ENCODE results near the gene PXYLP1.

PXYLP1 gene

DNA sequence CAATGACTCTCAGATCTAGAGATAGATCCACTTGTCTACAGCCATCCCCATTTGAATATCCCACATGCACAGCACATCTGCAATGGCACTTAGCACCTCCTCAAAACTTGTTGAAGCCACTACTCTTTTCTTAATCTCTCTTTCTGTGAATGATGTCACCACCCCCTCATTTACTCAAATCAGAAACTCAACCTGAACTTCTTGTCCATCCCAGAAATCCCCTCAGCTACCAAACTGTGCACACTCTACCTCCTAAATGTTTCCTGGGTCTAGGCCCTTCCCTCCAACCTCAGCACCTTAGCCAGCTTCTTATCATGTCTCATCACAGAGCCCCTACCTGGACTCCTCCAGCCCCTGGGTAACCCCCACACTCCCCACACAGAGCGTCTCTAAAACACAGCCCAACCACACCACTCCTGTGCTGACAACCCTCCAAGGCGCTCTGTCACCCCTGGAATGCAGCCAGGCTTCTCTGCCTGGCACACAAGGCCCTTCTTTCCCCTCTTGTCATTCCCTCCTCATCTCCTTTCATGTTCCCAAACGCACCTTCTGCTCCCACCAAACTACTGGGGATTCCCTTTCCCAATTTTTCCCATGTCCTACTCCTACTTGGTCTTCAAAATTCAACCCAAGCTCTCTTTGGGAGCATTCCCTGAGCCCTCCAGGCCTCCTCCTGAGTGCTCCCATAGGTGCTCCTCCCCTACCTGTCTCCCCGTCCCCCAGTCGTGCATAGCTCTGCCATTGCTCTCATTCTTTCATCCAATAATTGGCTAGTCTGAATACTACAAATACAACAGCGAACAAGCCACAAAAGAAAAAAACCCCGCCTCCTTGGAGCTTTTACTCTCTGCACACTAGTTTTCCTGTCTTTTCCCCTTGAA lies 96.9 kb downstream of the PXYLP1 start:
- DNase-seq (ENCODE audit: low read depth in 3 of 3) = no peak

DNA sequence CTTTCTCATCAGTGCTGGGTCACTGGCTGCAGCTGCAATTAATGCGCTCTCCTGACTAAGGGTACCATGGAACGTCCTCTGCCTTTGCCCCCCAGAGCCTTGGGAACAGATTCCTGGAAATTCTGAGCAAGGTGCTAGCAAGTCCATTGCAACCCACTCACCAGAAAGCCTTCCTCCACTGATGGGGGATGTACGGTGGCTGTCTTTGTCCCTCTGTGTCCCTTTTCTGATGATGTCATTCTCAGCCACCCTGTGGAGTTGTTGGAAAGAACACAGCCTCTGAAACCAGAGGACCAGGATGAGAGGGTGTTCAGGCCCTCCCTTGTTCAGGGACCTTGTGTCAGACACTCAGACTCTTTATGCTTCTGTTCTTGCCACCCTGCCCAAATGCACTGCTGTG lies 98.6 kb downstream of the PXYLP1 start:
- no peak for DNase-seq (ENCODE audit: low read depth in 3 of 3)

DNA sequence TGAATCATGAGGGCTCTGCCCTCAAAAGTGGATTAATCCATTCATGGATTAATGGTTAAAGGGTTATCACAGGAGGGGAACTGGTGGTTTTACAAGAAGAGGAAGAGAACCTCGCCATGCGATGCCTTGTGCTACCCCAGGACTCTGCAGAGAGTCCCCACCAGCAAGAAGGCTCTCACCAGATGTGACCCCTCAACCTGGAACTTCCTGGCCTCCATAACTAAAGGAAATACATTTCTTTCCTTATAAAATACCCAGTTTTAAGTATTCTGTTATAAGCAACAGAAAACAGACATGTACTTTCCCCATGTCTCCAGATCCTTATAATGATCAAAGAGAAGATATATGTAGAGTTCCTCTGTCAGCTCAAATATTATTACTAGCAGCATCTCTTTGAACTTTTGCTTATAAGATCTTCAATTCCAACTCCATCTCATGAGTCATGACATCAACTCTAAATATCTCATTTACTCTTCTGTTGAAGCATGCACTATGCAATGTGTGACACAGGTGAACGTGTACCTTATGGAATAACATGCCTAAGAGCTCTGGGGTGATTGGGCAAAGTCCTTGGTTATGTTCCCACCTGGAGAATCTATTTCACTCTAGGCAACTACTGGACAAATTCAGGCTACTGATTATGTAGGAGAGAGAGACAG lies 99.2 kb downstream of the PXYLP1 start:
- DNase-seq (ENCODE audit: low read depth in 3 of 3) = no peak

DNA sequence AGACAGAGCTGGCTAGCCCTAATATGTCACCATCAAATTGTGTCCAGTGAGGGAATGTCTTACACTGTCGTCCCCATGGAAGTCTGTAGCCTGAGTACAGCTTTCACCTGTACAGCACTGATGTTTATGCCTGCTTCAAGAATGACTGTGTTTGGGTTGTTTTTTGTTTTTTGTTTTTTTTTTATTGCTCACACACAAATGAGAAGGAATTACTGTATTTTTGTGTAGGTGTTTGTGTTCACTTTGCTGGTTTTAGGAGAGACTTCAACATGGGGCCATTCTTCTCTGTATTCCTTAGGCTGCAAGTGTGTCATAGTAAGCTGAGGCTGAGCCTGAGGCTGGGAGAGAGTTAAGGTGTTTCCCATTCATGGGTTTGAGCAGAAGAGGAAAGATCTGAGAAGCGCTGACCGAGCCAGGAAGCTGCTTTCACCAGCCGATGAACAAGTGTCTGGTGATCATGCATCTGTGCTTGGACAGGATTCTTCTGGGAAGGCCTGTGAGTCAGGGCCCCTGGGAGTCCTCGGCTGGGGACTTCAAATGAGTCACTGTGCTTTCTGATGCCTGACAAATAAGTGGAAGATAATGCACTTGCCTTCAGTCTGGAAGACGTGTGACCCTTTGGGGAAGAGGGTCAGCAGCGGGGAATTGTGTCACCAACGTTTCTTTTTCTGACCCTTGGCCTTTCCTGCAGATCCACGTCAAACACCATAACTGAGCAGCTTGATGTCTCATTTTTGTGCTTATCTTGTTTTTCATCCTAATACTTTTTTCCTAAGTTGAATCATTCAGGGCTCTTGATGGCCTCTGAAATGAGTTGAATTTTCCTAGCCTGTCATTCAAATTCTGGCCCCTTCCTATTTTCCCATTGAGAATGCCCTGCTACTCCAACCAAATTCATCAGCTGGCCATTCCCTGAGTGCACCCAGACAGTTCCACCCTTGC lies 100.0 kb downstream of the PXYLP1 start:
- DNase-seq (ENCODE audit: low read depth in 3 of 3) = no peak

DNA sequence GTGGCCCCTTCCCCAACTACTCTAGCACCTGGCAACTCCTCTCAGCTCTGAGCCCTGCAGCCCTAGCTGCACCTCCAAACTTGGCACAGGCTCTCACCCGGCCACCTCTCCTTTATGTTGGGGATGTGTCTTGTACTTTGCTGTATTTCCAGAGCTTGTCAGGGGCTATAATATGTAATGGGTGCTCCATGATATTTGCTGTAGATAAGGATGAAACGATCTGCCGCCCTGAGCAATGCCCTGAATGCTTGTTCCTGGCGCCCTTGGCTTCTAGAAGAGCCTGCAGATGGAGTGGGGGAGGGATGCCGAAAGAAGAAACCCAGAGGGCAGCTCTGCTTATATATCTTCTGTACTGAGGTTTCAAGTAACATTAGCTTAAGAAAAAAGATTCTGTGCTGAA lies 100.8 kb downstream of the PXYLP1 start:
- DNase-seq (ENCODE audit: low read depth in 3 of 3) = no peak

DNA sequence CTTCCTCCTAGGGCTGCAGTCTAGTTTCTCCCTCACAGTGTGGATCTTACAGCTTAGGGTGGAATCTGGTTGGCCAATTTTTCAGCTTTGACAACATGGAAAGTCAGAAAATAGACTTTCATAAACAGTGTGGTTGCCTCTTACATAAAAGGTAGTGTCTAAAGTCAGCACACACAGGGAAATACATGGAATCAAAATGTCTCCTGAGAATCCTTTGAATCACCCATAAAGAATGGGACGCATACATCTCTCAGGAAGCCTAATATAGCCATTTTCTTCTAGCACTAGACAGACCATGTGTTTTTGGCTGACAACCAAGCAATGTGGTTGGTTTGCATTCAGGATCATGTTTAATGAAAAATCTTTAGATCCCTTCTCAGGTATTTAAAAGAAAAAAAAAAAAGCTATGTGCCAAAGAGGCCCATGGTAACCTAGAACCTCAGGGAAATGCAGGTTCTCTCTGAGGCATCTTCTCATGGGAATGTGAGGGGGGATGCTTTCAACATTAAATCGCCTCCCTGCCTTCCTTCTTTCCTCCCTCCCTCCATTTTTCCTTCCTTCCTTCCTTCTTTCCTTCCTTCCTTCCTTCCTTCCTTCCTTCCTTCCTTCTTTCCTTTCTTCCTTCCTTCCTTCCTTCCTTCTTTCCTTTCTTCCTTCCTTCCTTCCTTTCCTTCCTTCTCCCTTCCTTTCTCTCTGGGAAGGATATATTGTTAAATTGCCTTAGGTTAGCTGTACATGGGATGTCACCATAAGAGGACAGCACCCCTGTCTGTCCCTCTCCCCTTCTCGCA lies 102.4 kb downstream of the PXYLP1 start:
- no peak for DNase-seq (ENCODE audit: low read depth in 3 of 3)

DNA sequence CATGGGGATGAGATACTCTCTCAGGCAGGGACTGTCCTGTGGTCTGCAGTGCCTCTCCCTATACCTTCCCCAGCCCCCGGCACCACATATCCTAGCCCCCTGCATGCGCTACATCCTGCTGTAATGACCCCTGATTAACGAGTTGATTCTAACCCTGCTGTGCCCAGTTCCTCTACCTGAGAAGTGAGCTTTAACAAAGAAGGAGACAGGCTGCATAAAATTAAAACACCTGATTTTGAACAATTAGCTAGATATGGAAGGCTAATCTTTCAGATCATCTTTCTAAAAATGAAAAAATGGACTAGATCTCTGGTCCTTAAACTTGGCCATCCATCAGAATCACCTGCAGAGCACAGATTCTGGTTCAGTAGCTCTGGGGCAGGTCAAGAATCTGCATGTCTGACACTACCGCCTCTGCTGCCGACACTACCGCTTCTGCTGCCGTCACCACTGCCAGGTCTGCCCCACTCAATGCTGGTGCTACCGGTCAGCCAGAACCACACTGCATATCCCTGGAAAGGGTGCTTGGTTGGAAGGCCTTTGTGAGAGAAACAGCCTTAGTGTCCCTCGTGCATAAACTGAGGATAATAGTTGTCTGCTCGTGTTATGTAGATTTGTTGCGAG lies 103.1 kb downstream of the PXYLP1 start:
- DNase-seq (ENCODE audit: low read depth in 3 of 3) = no peak

DNA sequence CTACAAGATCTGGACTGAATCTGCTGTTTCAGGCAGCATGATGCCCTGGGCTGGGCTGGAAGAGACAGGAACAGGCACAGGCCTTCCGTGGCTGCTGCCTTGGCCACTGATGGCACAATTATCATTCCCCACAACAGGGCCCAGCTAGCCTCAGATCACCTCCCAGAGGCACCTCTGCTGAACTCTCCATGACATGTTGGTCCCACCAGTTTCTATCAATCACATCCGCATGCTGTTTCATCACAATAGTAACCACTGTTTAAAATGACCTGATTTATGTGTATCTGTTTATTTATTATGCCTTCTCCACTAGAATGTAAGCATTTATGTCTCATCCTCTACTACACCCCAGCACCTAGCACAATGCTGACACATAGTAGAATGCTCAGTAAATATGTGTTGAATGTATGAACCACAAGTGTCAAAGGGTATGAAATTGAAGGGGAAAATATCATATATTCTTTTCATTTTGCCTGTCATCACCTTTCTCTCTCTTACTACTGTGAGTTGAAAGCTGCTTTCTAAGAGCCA lies 104.0 kb downstream of the PXYLP1 start:
- no peak for DNase-seq (ENCODE audit: low read depth in 3 of 3)

DNA sequence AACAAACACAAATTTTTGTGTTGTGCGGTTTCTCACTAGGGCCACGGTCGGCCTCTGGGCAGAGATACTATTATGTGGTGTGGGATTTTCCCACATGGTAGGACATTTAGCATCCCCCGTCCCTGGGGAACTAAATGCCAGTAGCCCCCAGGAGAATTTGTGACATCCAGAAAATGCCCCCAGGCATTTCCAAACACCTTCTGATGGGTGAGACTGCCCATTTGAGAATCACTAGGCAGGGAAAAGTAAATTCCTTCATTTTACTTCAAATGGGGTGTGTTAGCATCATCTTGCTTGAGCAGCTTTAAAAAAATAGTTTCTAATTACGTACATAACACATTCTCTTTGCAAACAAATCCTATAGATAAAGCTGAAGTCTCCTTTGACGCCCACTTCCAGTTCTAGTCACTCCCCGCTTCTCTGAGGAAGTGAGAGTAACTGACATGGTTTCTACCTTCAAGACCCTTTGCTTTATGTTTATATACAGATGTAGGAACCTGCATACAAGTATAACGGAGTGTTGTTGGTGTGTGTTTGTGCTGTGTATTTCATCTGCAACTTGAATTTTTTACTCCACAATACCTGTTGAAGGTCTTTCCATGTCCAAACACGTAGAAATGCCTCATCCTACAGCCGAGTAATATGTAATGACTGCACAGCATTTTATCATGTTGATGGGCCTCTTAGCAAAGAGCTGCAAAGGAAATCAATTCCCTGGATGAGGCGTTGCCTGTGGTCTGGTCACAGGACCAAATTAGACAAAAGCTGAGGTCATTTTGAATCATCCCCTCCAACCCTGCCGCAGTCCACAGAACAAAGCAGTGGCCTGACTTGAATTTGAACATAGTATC lies 105.3 kb downstream of the PXYLP1 start:
- no peak for DNase-seq (ENCODE audit: low read depth in 3 of 3)

DNA sequence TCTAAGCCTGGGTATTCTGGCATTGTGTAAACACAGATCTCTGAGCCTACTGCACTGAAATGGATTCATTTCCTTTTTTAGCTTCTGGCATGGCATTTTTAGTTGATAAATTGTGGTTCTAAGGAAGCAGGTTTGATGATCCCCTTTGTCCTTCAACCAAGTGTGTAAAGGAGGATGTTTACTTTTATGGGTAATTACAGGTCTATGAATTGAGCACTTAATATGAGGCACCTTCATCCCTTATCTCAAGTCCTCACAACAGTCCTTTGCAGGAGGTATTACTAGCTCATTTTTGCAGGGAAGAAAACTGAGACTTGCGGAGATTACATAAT lies 105.9 kb downstream of the PXYLP1 start:
- no peak for DNase-seq (ENCODE audit: low read depth in 3 of 3)

DNA sequence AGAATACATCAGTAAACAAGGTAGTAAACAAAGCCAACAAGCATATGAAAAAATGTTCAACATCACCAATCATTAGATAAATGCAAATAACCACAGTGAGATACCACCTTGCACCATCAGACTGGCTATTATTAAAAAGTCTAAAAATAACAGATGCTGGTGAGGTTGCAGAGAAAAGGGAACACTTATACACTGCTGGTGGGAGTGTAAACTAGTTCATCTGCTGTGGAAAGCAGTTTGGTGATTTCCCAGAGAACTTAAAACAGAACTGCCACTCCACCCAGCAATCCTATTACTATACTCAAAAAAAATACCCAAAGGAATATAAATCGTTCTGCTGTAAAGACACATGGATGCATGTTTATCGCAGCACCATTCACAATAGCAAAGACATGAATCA lies 106.4 kb downstream of the PXYLP1 start:
- no peak for DNase-seq (ENCODE audit: low read depth in 3 of 3)

DNA sequence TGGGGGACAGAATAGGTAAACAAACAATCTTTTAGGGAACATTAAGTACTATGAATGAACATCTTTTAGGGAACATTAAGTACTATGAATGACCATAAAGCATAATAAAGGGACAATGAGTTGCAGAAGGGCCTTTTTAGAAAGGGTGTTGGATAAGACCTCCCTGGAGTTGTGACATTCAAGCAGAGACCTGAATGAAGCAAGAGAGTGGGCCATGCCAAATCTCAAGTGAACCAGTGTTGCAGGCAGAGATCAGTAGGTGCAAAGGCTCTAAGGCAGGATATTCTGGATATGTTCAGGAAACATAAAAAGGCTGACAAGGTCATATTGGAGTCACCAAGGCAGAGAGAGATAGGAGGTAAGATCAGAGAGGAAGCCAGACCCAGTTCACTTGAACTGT lies 107.3 kb downstream of the PXYLP1 start:
- DNase-seq (ENCODE audit: low read depth in 3 of 3) = no peak

DNA sequence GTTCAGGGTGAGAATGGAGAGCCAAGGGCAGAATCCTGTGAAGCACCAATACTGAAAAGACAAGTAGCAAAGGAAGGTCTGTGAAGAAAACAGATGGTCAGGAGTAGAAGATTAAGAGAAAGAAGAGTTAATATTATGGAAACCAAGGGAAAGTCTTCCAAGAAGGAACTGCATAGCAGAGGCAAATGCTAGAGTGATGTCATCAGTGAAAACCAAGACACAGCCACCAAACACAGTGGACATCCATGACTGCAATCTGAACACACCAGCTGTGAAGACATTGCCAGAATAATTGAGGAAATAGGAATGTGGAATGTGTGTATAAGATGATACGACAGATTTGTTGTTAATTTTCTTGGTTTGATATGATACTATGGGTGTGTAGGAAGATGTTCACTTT lies 109.9 kb downstream of the PXYLP1 start:
- no peak for DNase-seq (ENCODE audit: low read depth in 3 of 3)

DNA sequence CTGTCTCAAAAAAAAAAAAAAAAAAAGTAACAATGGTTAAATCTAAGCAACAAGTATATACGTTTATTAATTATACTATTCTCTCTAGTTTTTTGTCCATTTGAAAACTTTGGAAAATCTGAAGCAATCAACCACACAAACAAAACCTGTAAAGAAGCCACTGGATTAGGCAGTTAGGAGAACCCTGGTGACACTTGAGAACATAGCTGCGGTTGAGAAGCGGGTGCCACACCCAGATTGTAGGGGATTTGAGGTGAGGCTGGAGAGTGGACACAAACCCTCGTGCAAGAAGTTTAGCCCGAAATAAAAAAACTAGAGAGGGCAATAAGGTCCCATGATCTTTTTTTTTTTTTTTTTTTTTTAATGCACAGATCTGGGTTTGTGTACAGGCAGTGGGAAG lies 110.8 kb downstream of the PXYLP1 start:
- no peak for DNase-seq (ENCODE audit: low read depth in 3 of 3)

DNA sequence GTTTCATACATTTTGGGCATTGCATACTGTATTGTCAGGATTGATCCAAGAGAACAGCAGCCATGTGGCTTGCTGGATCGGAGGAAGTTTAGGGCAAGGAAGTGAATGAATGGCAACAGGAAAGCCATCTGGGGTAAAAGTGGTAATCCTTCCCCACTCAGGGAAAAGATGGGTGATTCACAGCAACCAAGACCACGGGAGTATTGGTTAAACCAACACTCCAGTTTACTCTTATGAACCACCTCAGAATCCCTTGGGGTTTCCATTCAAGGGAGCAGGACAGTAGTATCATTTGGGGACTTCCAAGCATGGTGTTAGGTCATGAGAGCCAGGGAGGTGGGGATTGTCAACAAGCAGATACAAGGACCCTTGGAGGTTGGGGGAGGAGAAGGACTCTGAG lies 111.5 kb downstream of the PXYLP1 start:
- DNase-seq (ENCODE audit: low read depth in 3 of 3) = no peak

DNA sequence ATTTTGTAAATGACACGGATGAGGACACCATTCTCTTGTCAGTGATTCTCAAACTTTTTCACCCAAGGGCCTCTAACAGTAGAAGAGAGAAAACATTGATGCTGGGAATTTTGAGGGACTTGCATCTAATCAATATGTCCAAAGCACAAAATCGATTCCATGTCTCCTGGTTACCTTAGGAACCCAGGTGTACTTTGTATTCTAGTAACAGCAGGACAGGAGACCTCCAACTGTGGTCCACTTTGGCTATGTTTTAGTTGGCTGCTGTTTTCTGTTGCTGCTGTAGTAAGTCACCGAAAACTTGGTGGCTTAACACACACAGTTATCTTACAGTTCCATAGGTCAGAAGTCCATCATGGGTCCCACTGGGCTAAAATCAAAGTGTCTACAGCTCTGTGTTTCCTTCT lies 112.2 kb downstream of the PXYLP1 start:
- DNase-seq (ENCODE audit: low read depth in 3 of 3) = no peak

All from stimulated activated CD4-positive, alpha-beta T cell treated with anti-CD3 and anti-CD28 coated beads, TNF-alpha, amount 100 ng/mL, for 24 hours (primary cell).